CD1c-positive myeloid dendritic cell (primary cell): ENCODE data around the gene PPP1R7.

Experiments
- DNase-seq: peaks from one replicate; pipeline ENCODE4 v3.0.0-alpha.2; 2016; ENCODE audit errors: extremely low spot score

PPP1R7 gene

GRCh38 chr2:241120440-241120839 is 29.8 kb upstream of the PPP1R7 start:
- no peak for DNase-seq

GRCh38 chr2:241121008-241121407 is 29.3 kb upstream of the PPP1R7 start:
- no peak for DNase-seq

- no peak for DNase-seq
Measured at GRCh38 chr2:241122376-241123002, 27.8 kb upstream of the PPP1R7 start.

- DNase-seq, result no peak
Measured at GRCh38 chr2:241123816-241124536, 26.3 kb upstream of the PPP1R7 start.

GRCh38 chr2:241125626-241126025 is 24.6 kb upstream of the PPP1R7 start:
- DNase-seq, result no peak

GRCh38 chr2:241126201-241126611 is 24.1 kb upstream of the PPP1R7 start:
- DNase-seq, result no peak

GRCh38 chr2:241126771-241127202 is 23.5 kb upstream of the PPP1R7 start:
- DNase-seq, result no peak

GRCh38 chr2:241128266-241128665 is 22.0 kb upstream of the PPP1R7 start:
- no peak for DNase-seq

GRCh38 chr2:241129086-241129871 is 21.0 kb upstream of the PPP1R7 start:
- no peak for DNase-seq

- DNase-seq, result no peak
Measured at GRCh38 chr2:241130316-241130715, 20.0 kb upstream of the PPP1R7 start.

GRCh38 chr2:241131531-241131930 is 18.7 kb upstream of the PPP1R7 start:
- DNase-seq, result no peak

GRCh38 chr2:241132538-241133435 is 17.5 kb upstream of the PPP1R7 start:
- DNase-seq, result no peak

GRCh38 chr2:241133436-241133820 is 16.8 kb upstream of the PPP1R7 start:
- no peak for DNase-seq

- no peak for DNase-seq
Measured at GRCh38 chr2:241134711-241135110, 15.6 kb upstream of the PPP1R7 start.

GRCh38 chr2:241135737-241136136 is 14.5 kb upstream of the PPP1R7 start:
- DNase-seq, result no peak

GRCh38 chr2:241136191-241136590 is 14.1 kb upstream of the PPP1R7 start:
- DNase-seq, result no peak

- DNase-seq, result no peak
Measured at GRCh38 chr2:241136661-241137260, 13.5 kb upstream of the PPP1R7 start.

- no peak for DNase-seq
Measured at GRCh38 chr2:241137276-241138190, 12.7 kb upstream of the PPP1R7 start.

GRCh38 chr2:241138471-241138870 is 11.8 kb upstream of the PPP1R7 start:
- DNase-seq, result no peak
